HuH-7.5 (cell line): ENCODE data around the gene APOM.

Experiments
- DNase-seq: peaks from one replicate; pipeline ENCODE4 v3.0.0; 2011; ENCODE audit warnings: low spot score

APOM gene

GRCh38 chr6:31680226-31681134 is 24.8 kb downstream of the APOM start, which contains the start of gene LY6G5C:
Gene LY6G5C, minus strand, starts transcription at chr6:31681067. Its CDS starts 694 bp downstream, at chr6:31680373.
- DNase-seq = peak; percentile 71

- DNase-seq = no peak
Measured at GRCh38 chr6:31681135-31681671, 25.5 kb downstream of the APOM start.

DNA sequence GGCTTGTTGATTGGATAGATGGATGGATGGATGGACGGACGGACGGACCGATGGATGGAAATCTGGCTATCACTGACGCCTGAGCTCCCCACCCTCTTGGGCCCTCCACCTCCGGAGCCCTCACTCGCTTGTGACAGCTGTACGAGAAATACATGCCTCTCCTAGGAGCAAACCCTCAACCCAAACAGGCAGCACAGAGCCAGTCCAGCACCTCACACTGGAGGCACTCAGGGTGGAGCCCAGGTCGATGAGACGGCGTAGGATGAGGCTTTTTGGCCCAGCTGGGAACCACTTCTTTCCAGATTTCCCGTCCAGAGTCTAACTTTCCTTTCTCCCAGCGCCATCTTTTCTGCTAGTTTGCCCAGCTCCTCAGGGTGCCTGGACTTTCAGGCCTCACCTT is 27.9 kb downstream of the APOM start:
- no peak for DNase-seq

DNA sequence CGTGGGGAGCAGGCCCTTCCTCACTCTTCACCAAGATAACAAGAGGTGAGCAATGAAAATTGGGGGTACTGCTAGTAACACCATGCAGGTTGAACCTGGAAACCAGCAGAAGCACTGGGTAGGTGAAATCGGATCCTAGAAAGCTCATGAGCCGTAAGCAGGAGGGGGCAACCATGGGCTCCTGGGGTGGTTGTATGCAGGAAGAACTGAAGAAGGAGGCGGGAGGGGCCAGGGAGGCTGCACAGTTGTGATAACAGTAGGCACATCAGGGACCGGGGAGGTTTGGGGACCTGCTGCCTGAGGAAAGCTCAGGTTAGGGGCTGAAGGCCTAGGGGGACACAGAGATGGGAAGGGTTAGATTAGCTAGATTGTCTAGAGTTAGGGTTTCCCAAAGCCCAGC is 30.8 kb downstream of the APOM start:
- no peak for DNase-seq

DNA sequence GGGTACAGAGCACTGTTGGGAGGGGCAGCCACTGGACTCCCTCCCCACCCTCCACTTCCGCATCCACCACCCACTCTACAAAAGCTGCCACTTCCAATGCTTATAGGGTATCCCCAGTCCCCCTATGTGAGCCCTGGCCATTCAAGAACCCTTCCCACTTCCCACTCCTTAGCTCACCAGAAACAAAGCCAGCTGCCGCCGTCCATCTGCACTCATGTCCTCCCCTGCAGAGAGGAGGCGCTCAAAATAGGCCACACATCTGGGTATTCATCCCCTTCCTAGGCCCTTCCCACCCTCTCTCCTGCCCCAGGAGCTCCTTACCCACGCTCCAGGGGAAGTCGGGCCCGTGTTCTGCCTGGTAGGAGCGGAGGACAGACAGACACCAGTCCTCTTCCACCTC is 31.6 kb downstream of the APOM start:
- no peak for DNase-seq

GRCh38 chr6:31687860-31688693 is 32.4 kb downstream of the APOM start:
- DNase-seq = no peak

DNA sequence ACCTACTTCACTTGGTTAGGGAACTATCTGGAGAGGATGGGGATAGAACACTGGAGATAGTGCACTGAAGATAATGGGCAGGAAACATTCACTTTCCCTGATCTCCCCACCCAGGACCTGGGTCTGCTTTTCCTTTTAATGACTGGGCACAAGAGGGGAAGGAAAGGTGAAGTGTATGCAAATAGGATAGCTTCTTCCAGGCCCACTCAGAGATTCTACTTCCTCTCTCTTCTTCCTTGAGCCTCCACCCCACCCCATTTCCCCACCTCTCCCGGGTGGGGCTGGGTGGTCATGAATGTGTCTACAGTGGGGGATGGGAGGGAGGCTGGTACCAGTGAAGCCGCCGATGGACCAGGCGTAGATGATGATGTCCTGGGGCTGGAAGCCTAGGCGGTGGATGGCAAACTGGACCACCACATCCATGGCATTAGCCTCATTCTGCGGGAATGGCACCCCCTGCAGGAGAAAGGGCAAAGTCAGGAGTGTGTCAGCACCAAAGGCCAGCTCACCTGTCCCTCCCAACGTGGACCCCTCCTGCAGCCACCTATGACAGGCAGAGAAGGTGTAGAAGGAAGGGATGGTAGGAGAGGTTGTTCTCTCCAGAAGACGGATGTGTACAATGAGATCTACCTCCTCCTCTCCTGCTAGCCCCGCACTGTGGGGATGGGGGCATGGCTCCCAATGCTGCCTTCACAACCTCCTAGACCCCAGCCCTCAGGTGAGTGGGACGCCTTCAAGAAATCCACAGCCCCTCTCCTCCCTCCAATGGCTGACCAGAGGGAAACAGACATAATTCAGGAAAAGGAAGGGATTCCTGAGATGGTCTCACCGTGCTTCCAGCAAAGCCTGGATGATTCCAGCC is 33.8 kb downstream of the APOM start:
- DNase-seq = no peak

DNA sequence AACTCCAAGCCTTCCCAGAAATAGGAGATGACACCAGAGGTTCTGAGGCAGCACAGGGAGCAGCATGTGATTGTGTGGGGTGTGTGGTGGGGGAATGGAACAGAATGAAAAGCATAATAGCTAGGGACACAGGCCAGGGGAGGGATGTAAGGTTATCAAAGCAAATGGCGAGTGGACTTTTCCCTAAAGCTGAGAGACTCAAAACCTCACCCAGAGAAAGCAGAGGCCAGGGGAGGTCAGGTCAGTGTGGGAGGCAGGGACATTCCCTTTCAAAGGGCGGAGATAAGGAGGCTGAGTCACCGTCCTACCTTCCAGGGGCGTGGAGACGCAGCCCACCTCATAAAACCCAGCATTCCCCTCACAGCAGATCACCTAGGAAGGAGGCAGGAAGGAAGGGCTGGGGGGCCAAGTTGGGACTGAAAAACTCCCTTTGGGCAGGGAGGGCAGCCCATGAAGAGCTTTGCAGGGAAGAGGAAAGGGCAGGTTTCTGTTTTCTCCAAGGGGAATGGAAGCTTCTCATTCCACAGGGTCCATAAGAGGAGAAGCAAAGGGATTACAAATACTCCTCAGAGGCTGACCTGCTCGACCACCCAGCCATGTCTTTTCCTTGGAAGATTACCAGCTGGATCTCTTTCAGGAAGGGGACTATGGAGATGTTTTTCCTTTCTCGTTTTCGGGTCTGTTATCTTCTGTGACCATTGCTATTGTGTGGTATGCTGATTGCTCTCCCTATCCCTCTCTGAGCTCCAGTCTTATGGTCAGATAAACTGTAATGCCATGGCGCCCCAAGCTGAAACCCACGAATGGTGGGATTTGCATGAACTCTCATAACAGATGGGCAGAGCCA is 34.8 kb downstream of the APOM start:
- peak; percentile 49 for DNase-seq

GRCh38 chr6:31691078-31691463 is 35.4 kb downstream of the APOM start:
- no peak for DNase-seq

DNA sequence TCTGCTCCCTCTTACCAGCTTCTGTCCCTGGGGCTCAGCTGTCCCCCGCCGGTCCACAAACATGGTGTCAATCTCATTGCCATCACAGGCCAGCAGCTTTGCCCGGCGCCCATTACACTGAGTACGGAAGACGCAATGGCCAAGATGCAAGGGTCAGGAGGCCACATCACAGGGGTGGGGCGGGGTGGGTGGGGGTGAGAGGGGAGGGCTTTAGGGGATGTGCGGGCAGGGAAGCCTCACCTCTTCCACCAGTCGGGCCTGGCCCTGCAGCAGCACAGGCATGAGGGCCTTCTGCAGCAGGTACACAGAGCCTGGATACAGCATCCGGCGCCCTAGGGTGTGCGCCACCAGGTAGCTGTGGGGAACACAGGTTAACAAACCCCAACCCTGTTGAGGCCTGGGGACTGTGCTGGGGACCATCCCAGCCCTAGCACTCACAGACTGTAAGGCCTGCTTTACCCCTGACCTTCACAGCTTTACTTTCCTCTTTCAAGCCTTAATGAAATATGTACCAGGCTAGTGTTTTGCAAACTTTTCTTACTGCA is 35.9 kb downstream of the APOM start:
- DNase-seq = no peak

DNA sequence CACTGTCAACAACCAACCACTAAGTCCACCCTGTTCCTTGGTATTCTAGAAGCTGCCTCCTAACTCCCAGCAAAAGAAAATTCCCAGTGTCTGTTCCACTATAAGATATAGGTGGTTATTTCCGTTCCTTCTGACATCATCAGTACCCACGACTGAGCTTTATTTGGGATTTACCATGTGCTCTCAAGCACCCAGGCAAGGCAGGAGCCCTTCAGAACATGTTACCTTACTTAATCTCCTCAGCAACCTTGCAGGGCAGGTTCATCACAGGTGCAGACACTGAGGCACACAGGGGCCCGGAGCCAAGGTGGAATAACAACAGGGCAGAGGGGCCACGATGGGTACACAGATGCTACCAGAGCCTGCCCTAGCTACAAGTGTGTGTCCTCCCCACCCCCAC is 36.7 kb downstream of the APOM start:
- no peak for DNase-seq

GRCh38 chr6:31692886-31693285 is 37.2 kb downstream of the APOM start:
- DNase-seq = no peak

- no peak for DNase-seq
Measured at GRCh38 chr6:31693535-31693934, 37.8 kb downstream of the APOM start.

DNA sequence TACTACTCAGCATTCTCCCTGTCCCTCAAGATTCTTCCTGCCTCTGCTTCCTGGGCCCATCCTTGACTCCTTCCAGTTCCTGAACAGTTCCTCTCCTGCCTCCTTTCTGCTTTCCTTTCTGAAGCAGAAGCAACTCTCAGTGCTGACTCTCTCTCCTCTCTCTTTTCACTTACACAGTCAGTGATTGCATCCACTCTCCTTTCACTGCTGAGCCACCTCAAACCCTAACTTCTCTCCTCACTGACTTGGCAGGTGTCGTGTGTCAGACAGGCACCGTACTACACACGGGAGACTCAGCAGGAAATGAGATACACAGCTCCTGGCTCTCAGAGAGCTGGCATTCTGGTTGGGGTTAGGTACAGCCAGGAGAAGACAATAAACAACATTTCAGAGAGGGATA is 41.9 kb downstream of the APOM start:
- DNase-seq = no peak

DNA sequence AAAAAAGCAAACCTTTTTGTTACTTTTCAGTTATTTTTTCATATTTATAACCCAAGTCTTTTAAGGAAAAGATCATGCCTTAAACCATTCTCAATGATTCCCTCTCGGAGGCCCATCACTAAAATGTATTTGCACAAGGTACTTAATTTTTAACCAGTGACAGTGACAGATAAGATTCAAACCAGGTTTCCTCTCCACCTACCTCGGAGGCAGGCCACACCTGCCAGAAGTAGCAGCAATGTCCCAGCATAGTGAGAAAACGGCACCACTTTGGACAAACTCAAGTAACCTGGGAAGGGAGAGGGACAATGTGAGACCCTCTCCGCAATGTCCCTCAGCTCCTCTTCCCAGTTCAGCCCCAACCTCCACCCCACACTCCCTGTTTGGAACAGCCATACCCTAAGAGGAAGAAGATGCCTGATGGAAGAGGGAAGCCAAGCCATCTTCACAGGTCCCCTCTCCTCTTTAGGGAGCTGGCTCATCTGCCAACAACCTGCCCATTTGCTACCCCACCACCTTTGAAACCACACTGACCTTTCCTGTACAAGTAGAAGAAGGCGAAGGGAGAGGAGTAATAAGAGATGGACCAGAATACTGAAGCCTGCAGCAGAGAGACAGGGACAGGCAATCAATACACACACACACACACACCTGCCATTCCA is 45.2 kb downstream of the APOM start:
- no peak for DNase-seq

- DNase-seq = no peak
Measured at GRCh38 chr6:31701666-31702404, 46.1 kb downstream of the APOM start.

DNA sequence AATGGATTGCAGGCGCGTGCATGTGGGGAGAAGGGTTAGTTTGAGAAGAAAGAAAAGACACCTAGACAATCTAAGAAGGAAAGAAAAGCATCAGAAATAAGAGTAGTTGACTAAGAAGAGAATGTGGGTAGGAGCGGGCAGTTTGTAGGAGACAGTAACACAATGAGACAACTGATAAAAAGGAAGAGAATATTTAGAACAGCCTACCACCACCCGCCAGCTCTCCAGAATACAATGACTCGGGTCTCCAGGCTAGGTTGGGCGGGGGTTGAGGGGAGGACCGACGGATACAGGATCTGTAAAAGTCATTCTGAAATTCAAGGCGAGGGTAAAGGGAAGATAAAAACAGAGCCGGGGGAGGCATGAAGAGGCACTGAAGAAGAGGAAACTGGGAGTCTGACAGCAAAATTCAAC is 46.7 kb downstream of the APOM start:
- no peak for DNase-seq

DNA sequence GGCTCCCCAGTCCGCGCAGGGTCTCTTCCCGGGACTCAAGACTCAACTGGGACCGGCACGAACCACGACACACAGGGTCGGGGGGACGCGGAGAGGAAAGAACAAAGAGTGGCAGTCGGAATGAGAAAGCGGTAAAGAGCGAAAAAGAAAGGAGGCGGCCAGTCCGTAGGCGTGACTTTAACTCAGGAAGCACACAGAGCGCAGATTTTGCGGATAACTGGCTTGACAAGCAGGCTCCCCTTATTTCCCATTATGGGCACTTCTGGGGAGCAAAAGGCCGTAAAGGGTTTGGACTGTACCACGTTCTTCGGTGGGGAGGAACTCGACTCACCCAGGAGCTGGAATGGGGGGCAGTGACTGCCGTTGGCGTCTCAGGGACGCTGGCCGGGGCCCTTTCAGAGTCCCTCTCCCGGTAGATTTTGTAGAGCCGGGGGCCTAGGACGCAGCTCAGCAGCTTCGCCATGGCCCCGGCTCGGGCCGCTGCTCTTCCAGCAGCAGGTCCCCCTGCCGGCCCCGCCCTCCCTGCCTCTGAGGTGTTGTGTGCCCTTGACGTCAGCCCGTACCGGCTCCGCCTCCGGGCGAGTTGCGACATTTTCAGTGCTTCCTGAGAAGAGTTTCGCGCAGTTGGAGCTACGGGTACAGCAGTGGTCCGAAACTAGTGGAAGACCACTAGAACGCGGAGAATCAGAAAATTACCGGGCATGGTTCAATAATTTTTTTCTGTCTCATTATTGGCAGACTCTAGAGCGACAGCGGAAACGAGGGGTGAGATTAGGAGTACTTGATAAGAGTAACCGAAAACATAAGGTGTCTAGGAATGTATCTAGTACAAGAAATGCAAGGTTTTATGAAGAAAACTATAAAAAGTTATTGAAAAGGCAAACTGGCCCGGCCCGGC is 47.4 kb downstream of the APOM start, which contains the start of gene ABHD16A:
Gene ABHD16A, minus strand, starts transcription at position 506 of the 898 bp plus-strand sequence. Its CDS starts 43 bp downstream, at position 463.
- peak; percentile 87 for DNase-seq
